ENCODE data around the gene ASTN2. TPM values are rescaled to one million over a fixed set of nuclear protein-coding genes. Genes with fewer than 3 reads are reported as not detected.

ASTN2 gene
- total and polyA plus RNA-seq, 9 of the 15 experiments (the other 6 are each of a cell fraction or from before 2014, with no cell fraction given) = 0.56 to 3.5 (median 1.9) TPM

- WGBS (ENCODE audit: insufficient coverage, low coverage, missing lambda C conversion rate) = 58% methylated on average over 1 of the region's 1 CpG
- no peak for DNase-seq (ENCODE audit: extremely low read depth in 1 of 4, low spot score in 3 of 4)
- H3K27ac ChIP-seq (ENCODE audit: extremely low read depth, low read depth, low read length) = no peak overlapping the region
- CTCF ChIA-PET (ENCODE audit: low intra/inter-chr PET ratio) = no interaction called here
- no peaks in the 10 kb centered on the region for H3K27me3 ChIP-seq (ENCODE audit: control insufficient read depth in 2 of 2, insufficient read depth in 2 of 2, low read length in 2 of 2)
- no peaks in the 10 kb centered on the region for H3K9me3 ChIP-seq (replicated peaks; ENCODE audit: control insufficient read depth, insufficient read depth, low read depth, low read length)
- H3K4me3 ChIP-seq = no peak overlapping the region
- no TSS peak for BruUV-seq (replicated peaks)
- in situ Hi-C loops (cut with MboI) (no loop called here), intact Hi-C loops (cut with micrococcal nuclease) (no loop called here)
- POLR2A ChIA-PET = interaction anchor here (0.5 to 1.8 kb wide), 2 partner anchors 10 to 1991 kb away, joined by 3 to 8 read pairs; no protein-coding TSS in a partner anchor
- H3K4me1 ChIP-seq (replicated peaks in 1 of 2; ENCODE audit: control insufficient read depth in 2 of 2, insufficient read depth in 2 of 2, low read length in 2 of 2) = peaks cover 0 to 18% of the 10 kb centered on the region in 2 experiments; a peak in 4 of 5 replicates
- H3K9me1 ChIP-seq (ENCODE audit: control insufficient read depth, insufficient read depth, low read length) = no peaks in the 10 kb centered on the region
- no peak overlapping the region for H3K9ac ChIP-seq (ENCODE audit: insufficient read depth in 1 of 2, low read depth in 2 of 2, low read length in 2 of 2)
- no peak for ATAC-seq
- no peaks in the 10 kb centered on the region for H3K79me2 ChIP-seq (ENCODE audit: control insufficient read depth, insufficient read depth, low read length)
- H2AFZ ChIP-seq (ENCODE audit: low read depth, low read length) = no peak overlapping the region
- no peak overlapping the region for H3K4me2 ChIP-seq (ENCODE audit: insufficient read depth, low read length)
- H3K36me3 ChIP-seq (ENCODE audit: control insufficient read depth, insufficient read depth, low read length) = no peaks in the 10 kb centered on the region
- TF ChIP-seq POU5F1 (IDR thresholded peaks at IDR 0.05; ENCODE audit: borderline replicate concordance, low read depth, low read length, partially characterized antibody) = no peak
- TF ChIP-seq NCOA2 (IDR thresholded peaks at IDR 0.05; ENCODE audit: partially characterized antibody in 2 of 2) = no peak
- TF ChIP-seq ZKSCAN1 (IDR thresholded peaks at IDR 0.05; ENCODE audit: low read depth, low read length) = no peak
- TF ChIP-seq, protein P1, sequence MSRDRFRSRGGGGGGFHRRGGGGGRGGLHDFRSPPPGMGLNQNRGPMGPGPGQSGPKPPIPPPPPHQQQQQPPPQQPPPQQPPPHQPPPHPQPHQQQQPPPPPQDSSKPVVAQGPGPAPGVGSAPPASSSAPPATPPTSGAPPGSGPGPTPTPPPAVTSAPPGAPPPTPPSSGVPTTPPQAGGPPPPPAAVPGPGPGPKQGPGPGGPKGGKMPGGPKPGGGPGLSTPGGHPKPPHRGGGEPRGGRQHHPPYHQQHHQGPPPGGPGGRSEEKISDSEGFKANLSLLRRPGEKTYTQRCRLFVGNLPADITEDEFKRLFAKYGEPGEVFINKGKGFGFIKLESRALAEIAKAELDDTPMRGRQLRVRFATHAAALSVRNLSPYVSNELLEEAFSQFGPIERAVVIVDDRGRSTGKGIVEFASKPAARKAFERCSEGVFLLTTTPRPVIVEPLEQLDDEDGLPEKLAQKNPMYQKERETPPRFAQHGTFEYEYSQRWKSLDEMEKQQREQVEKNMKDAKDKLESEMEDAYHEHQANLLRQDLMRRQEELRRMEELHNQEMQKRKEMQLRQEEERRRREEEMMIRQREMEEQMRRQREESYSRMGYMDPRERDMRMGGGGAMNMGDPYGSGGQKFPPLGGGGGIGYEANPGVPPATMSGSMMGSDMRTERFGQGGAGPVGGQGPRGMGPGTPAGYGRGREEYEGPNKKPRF (IDR thresholded peaks at IDR 0.05; ENCODE audit: low read depth, low read length) = no peak
- TF ChIP-seq, protein P2, sequence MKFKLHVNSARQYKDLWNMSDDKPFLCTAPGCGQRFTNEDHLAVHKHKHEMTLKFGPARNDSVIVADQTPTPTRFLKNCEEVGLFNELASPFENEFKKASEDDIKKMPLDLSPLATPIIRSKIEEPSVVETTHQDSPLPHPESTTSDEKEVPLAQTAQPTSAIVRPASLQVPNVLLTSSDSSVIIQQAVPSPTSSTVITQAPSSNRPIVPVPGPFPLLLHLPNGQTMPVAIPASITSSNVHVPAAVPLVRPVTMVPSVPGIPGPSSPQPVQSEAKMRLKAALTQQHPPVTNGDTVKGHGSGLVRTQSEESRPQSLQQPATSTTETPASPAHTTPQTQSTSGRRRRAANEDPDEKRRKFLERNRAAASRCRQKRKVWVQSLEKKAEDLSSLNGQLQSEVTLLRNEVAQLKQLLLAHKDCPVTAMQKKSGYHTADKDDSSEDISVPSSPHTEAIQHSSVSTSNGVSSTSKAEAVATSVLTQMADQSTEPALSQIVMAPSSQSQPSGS (CRISPR knock-in tag; IDR thresholded peaks at IDR 0.05) = no peak
- no peak for TF ChIP-seq NCOA4 (IDR thresholded peaks at IDR 0.05; ENCODE audit: partially characterized antibody)
- no peak for FAIRE-seq
- H4K20me1 ChIP-seq (replicated peaks; ENCODE audit: control insufficient read depth, insufficient read depth, low read length) = no peaks in the 10 kb centered on the region
Observed at GRCh38 chr9:116411506-116411905, 1003.4 kb downstream of the ASTN2 start.

Data from K562 (cell line).